HCT116 (cell line): ENCODE data around the gene BBX. TPM values are rescaled to one million over a fixed set of nuclear protein-coding genes. Genes with fewer than 3 reads are reported as not detected.

ENCODE experiments used
- ATAC-seq: fragments of 200-7000 bp; cut with Tn5 transposase; 2 replicates; pipeline ENCODE4 v1.9.1; 2020; ENCODE audit warnings: mild to moderate bottlenecking, moderate library complexity
- BruUV-seq: library from RNA; stranded (reverse); fragments of 400-500 nt; replicated peaks from 2 replicates; lab custom pipeline; 2021; lab: Mats Ljungman, UMichigan
- CTCF ChIA-PET: fragments of 300-600 bp; sonication (Branson Sonifier 250); formaldehyde crosslinking; loops from one replicate; lab custom pipeline; 2021; ENCODE audit warnings: antibody characterized with exemption; lab: Charles Lee
- POLR2A ChIA-PET: fragments of 300-600, 350-600 bp; sonication (Branson Sonifier 250); formaldehyde crosslinking; loops from one replicate; lab custom pipeline; 2021; ENCODE audit warnings: antibody characterized with exemption; lab: Charles Lee
- RAD21 ChIA-PET, 2 experiments: fragments of 300-600 bp; sonication (Branson Sonifier 250); formaldehyde crosslinking; loops; one replicate each; lab custom pipeline; 2023; ENCODE audit warnings: low total read pairs in 2 of 2; ENCODE audit not compliant: uncharacterized antibody in 2 of 2, unreplicated experiment in 2 of 2, low non-redundant PET in 1 of 2; lab: Charles Lee
- DNase-seq: peaks from one replicate; pipeline ENCODE4 v3.0.0-alpha.2; 2010; ENCODE audit warnings: low read depth, low spot score
- H2AFZ ChIP-seq: fragments of 200-600 bp; shearing (Covaris generic), sonication (generic); 2 replicates; pipeline ENCODE4 v1.6.1; 2017; ENCODE audit warnings: low read depth, mixed run types, mixed read lengths, antibody characterized with exemption, low read length; ENCODE audit not compliant: poor library complexity, severe bottlenecking
- H3K27ac ChIP-seq: 2 replicates; pipeline ENCODE4 v1.5.1; 2012; ENCODE audit warnings: low read depth, low read length
- H3K27me3 ChIP-seq: fragments of 200-600 bp; sonication (generic); 2 replicates; pipeline ENCODE4 v1.6.1; 2016; ENCODE audit warnings: mixed run types, low read length, mixed read lengths; ENCODE audit not compliant: insufficient read depth
- H3K36me3 ChIP-seq, 2 experiments: fragments of 200-500 bp in 1 of 2; fragments of 200-600 bp in 1 of 2; sonication (Bioruptor generic) in 1 of 2; sonication (generic) in 1 of 2; 2 replicates each; pipeline versions ENCODE4 v1.5.1 to v1.6.1; 2014 to 2016; ENCODE audit warnings: low read length in 2 of 2, inconsistent platforms in 1 of 2, mixed read lengths in 1 of 2, mixed run types in 1 of 2; ENCODE audit not compliant: insufficient read depth in 2 of 2, control insufficient read depth in 1 of 2
- H3K4me1 ChIP-seq, 2 experiments: fragments of 200-600 bp in 1 of 2; sonication (generic) in 1 of 2; 2 replicates each; pipeline versions ENCODE4 v1.5.1 to v1.6.1; 2012 to 2017; ENCODE audit warnings: low read length in 2 of 2, inconsistent platforms in 1 of 2, mild to moderate bottlenecking in 1 of 2, mixed read lengths in 1 of 2, mixed run types in 1 of 2, moderate library complexity in 1 of 2; ENCODE audit not compliant: insufficient read depth in 2 of 2, control insufficient read depth in 1 of 2
- H3K4me2 ChIP-seq: fragments of 200-600 bp; sonication (generic); 2 replicates; pipeline ENCODE4 v1.6.1; 2017; ENCODE audit warnings: mixed run types, low read length, mixed read lengths
- H3K4me3 ChIP-seq, 2 experiments: fragments of 200-600 bp in 1 of 2; sonication (generic) in 1 of 2; replicated peaks in 1 of 2; 2 replicates each; pipeline ENCODE4 v1.5.1; 2011 to 2016; ENCODE audit warnings: low read length in 2 of 2, control low read depth in 1 of 2, low read depth in 1 of 2, mild to moderate bottlenecking in 1 of 2, mixed read lengths in 1 of 2, mixed run types in 1 of 2
- H3K79me2 ChIP-seq: fragments of 200-600 bp; sonication (generic); 2 replicates; pipeline ENCODE4 v1.6.1; 2017; ENCODE audit warnings: mild to moderate bottlenecking, mixed run types, low read length, moderate library complexity, mixed read lengths; ENCODE audit not compliant: insufficient read depth
- H3K9ac ChIP-seq: fragments of 200-600 bp; sonication (generic); 2 replicates; pipeline ENCODE4 v1.6.1; 2016; ENCODE audit warnings: low read length, mixed read lengths
- H3K9me2 ChIP-seq: fragments of 200-600 bp; sonication (generic), shearing (Covaris generic); 2 replicates; pipeline ENCODE4 v1.6.1; 2017; ENCODE audit warnings: mixed run types, mild to moderate bottlenecking, moderate library complexity; ENCODE audit not compliant: insufficient read depth
- H3K9me3 ChIP-seq, 2 experiments: fragments of 200-500 bp in 1 of 2; fragments of 200-600 bp in 1 of 2; sonication (Bioruptor generic) in 1 of 2; sonication (generic) in 1 of 2; 2 replicates each; pipeline ENCODE4 v1.6.1; 2014 to 2017; ENCODE audit warnings: low read length in 2 of 2, mixed read lengths in 2 of 2, inconsistent platforms in 1 of 2, low read depth in 1 of 2, mild to moderate bottlenecking in 1 of 2, mixed run types in 1 of 2, moderate library complexity in 1 of 2; ENCODE audit not compliant: control insufficient read depth in 1 of 2, insufficient read depth in 1 of 2
- H4K20me1 ChIP-seq: fragments of 200-600 bp; sonication (generic), shearing (Covaris generic); 2 replicates; pipeline ENCODE4 v1.6.1; 2017; ENCODE audit warnings: mixed run types, mild to moderate bottlenecking, moderate library complexity; ENCODE audit not compliant: insufficient read depth
- ATF3 ChIP-seq: IDR thresholded peaks from 2 replicates; pipeline ENCODE4 v1.6.1; 2012
- CEBPB ChIP-seq: IDR thresholded peaks from 2 replicates; pipeline ENCODE4 v1.6.1; 2012; ENCODE audit warnings: low read depth
- EGR1 ChIP-seq: IDR thresholded peaks from 2 replicates; pipeline ENCODE4 v1.6.1; 2012; ENCODE audit warnings: low read depth
- ELF1 ChIP-seq: IDR thresholded peaks from 2 replicates; pipeline ENCODE4 v1.6.1; 2012; ENCODE audit warnings: low read depth, borderline replicate concordance
- POLR2A ChIP-seq: IDR thresholded peaks from 2 replicates; pipeline ENCODE4 v1.7.0; 2011; ENCODE audit warnings: borderline replicate concordance; ENCODE audit not compliant: insufficient read depth, insufficient read length; ENCODE audit errors: extremely low read depth
- RAD21 ChIP-seq: IDR thresholded peaks from 2 replicates; pipeline ENCODE4 v1.6.1; 2012; ENCODE audit warnings: low read depth, mild to moderate bottlenecking
- SP1 ChIP-seq: IDR thresholded peaks from 2 replicates; pipeline ENCODE4 v1.6.1; 2012; ENCODE audit warnings: low read depth
- ZFX ChIP-seq: fragments of 450-650 bp; IDR thresholded peaks from 2 replicates; pipeline ENCODE4 v1.6.1; 2017
- ZNF274 ChIP-seq: fragments of 200-500 bp; sonication (Bioruptor generic); IDR thresholded peaks from 2 replicates; pipeline ENCODE4 v1.6.1; 2014; ENCODE audit warnings: mild to moderate bottlenecking, low read depth, low read length, inconsistent platforms
- intact Hi-C: fragments of 100-400 bp; cut with micrococcal nuclease; formaldehyde crosslinking; loops from 2 replicates; pipeline ENCODE4 v1.10.0; 2022
- total RNA-seq: library from RNA; stranded (reverse); gene quantifications from one replicate; pipeline ENCODE4 v1.2.1, GENCODE V29; 2021; ENCODE audit not compliant: unreplicated experiment

Gene BBX
- total RNA-seq, 1 experiment from 2014 or later, result 55.6 TPM

- no peak for TF ChIP-seq ATF3
- TF ChIP-seq EGR1, result no peak
- TF ChIP-seq ZNF274, result no peak
- no peak for TF ChIP-seq CEBPB
- no peak for TF ChIP-seq SP1
- TF ChIP-seq, all 23 proteins: peak for 0
Observed at GRCh38 chr3:107588217-107588616, 65.5 kb downstream of the BBX start (continued).

- TF ChIP-seq POLR2A, result no peak
- no peak for TF ChIP-seq CEBPB
- no peak for TF ChIP-seq ELF1
- no peak for TF ChIP-seq RAD21
- TF ChIP-seq ATF3, result no peak
- no peak for TF ChIP-seq SP1
- Histone ChIP-seq H3K9me2 (no peaks in the 10 kb centered on the region), H3K4me1 (no peaks in the 10 kb centered on the region), H3K27ac (no peak overlapping the region), H3K9ac (no peak overlapping the region), H3K4me2 (no peak overlapping the region), H3K9me3 (no peaks in the 10 kb centered on the region), H3K4me3 (no peak overlapping the region), H3K36me3 (no peaks in the 10 kb centered on the region), H2AFZ (no peak overlapping the region), H4K20me1 (no peaks in the 10 kb centered on the region), H3K27me3 (no peaks in the 10 kb centered on the region), H3K79me2 (no peaks in the 10 kb centered on the region; the same call in 1 of the 2 replicates)
- intact Hi-C loops, result no loop called here
- POLR2A ChIA-PET, result no interaction called here
- CTCF ChIA-PET, result no interaction called here
- BruUV-seq, result no TSS peak
- ATAC-seq (no peak), DNase-seq (no peak)
- RAD21 ChIA-PET, result no interaction called here
Observed at GRCh38 chr3:107589454-107589853, 66.7 kb downstream of the BBX start.

GRCh38 chr3:107590786-107591185 lies 68.0 kb downstream of the BBX start:
- no peaks in the 10 kb centered on the region for H3K27me3 ChIP-seq
- no peak overlapping the region for H3K9ac ChIP-seq
- ATAC-seq, result no peak
- H2AFZ ChIP-seq, result no peak overlapping the region
- BruUV-seq, result no TSS peak
- no peaks in the 10 kb centered on the region for H3K36me3 ChIP-seq
- intact Hi-C loops, result no loop called here
- no peak for DNase-seq
- RAD21 ChIA-PET, result no interaction called here
- no peaks in the 10 kb centered on the region for H3K4me1 ChIP-seq
- H3K4me2 ChIP-seq, result no peak overlapping the region
- H3K79me2 ChIP-seq, result no peaks in the 10 kb centered on the region; the same call in 1 of the 2 replicates
- H4K20me1 ChIP-seq, result no peaks in the 10 kb centered on the region
- POLR2A ChIA-PET, result no interaction called here
- no peak for TF ChIP-seq ZFX
- no peaks in the 10 kb centered on the region for H3K9me2 ChIP-seq
- no peak overlapping the region for H3K27ac ChIP-seq
- no peak overlapping the region for H3K4me3 ChIP-seq
- no peaks in the 10 kb centered on the region for H3K9me3 ChIP-seq
- CTCF ChIA-PET, result no interaction called here
